Activated naive CD4-positive, alpha-beta T cell treated with anti-CD3 and anti-CD28 coated beads for 36 hours (primary cell): ENCODE measurements around the gene GFI1. TPM values are rescaled to one million over a fixed set of nuclear protein-coding genes. Genes with fewer than 3 reads are reported as not detected.
A peak's percentile ranks its signal among the peaks of the same experiment; 100 is the strongest.
"Not testable (repeated sequence)": the region's sequence is repeated elsewhere in the genome, so short reads cannot be mapped to it uniquely, and the experiment has no call there.

Experiments used
- CTCF ChIA-PET: fragments of 350-600 bp; sonication (Branson Sonifier 250); formaldehyde crosslinking; loops from one replicate; lab custom pipeline; 2021; ENCODE audit warnings: antibody characterized with exemption; lab: Charles Lee
- DNase-seq: peaks from one replicate; pipeline ENCODE4 v3.0.0-alpha.2; 2020
- H3K27ac Mint-ChIP-seq: one replicate; pipeline ENCODE4 v1.8.0; 2021; ENCODE audit warnings: mild to moderate bottlenecking, mixed read lengths
- H3K27me3 Mint-ChIP-seq: one replicate; pipeline ENCODE4 v1.8.0; 2021; ENCODE audit warnings: low read depth, mixed read lengths
- H3K36me3 Mint-ChIP-seq: one replicate; pipeline ENCODE4 v1.8.0; 2021; ENCODE audit warnings: low read depth, mixed read lengths
- H3K4me1 Mint-ChIP-seq: one replicate; pipeline ENCODE4 v1.8.0; 2021; ENCODE audit warnings: low read depth, mixed read lengths
- H3K4me3 Mint-ChIP-seq: one replicate; pipeline ENCODE4 v1.8.0; 2021; ENCODE audit warnings: mild to moderate bottlenecking, moderate library complexity, mixed read lengths
- H3K9me3 Mint-ChIP-seq: one replicate; pipeline ENCODE4 v1.8.0; 2021; ENCODE audit warnings: mixed read lengths
- intact Hi-C: fragments of 100-400 bp; cut with micrococcal nuclease; formaldehyde crosslinking; loops from one replicate; pipeline ENCODE4 v1.15.1; 2023
- total RNA-seq, 2 experiments: library from RNA; stranded (reverse); gene quantifications; one replicate each; pipeline ENCODE4 v1.2.3, GENCODE V29; 2021

The GFI1 gene
- total RNA-seq, 2 experiments from 2014 or later = 42.8 to 44.2 TPM

GRCh38 chr1:92459871-92460320, 26.8 kb downstream of the GFI1 start:
- no peaks in the 10 kb centered on the region for H3K27me3 Mint-ChIP-seq
- no peak overlapping the region for H3K27ac Mint-ChIP-seq
- CTCF ChIA-PET = interaction anchor here (0.6 to 1.4 kb wide), 4 partner anchors 20 to 164 kb away, joined by 3 to 6 read pairs (median 3); no protein-coding TSS in a partner anchor
- H3K36me3 Mint-ChIP-seq = no peaks in the 10 kb centered on the region
- H3K9me3 Mint-ChIP-seq = no peaks in the 10 kb centered on the region
- H3K4me1 Mint-ChIP-seq = peaks cover 36% of the 10 kb centered on the region
- intact Hi-C loops = loop anchor here (10.0 kb wide), 1 partner anchor 455 kb away; no protein-coding TSS in a partner anchor
- DNase-seq = no peak
- no peak overlapping the region for H3K4me3 Mint-ChIP-seq

GRCh38 chr1:92458146-92458545, 28.6 kb downstream of the GFI1 start:
- Mint-ChIP-seq H3K27ac (no peak overlapping the region), H3K27me3 (no peaks in the 10 kb centered on the region), H3K4me1 (peaks cover 23% of the 10 kb centered on the region), H3K9me3 (no peaks in the 10 kb centered on the region), H3K36me3 (no peaks in the 10 kb centered on the region), H3K4me3 (no peak overlapping the region)
- DNase-seq = no peak
- intact Hi-C loops = no loop called here
- CTCF ChIA-PET = no interaction called here

- peaks cover 15% of the 10 kb centered on the region for H3K4me1 Mint-ChIP-seq
- H3K4me3 Mint-ChIP-seq = no peak overlapping the region
- CTCF ChIA-PET = no interaction called here
- no peak for DNase-seq
- no peaks in the 10 kb centered on the region for H3K27me3 Mint-ChIP-seq
- no peak overlapping the region for H3K27ac Mint-ChIP-seq
- no peaks in the 10 kb centered on the region for H3K9me3 Mint-ChIP-seq
- intact Hi-C loops = no loop called here
- no peaks in the 10 kb centered on the region for H3K36me3 Mint-ChIP-seq
These were observed 38.7 kb downstream of the GFI1 start for GRCh38 chr1:92447976-92448375.

- intact Hi-C loops = no loop called here
- CTCF ChIA-PET = interaction anchor here (0.7 kb wide), 1 partner anchor 38 kb away, joined by 5 read pairs; no protein-coding TSS in a partner anchor
- Mint-ChIP-seq H3K27ac (no peak overlapping the region), H3K9me3 (no peaks in the 10 kb centered on the region), H3K36me3 (no peaks in the 10 kb centered on the region), H3K27me3 (no peaks in the 10 kb centered on the region), H3K4me1 (peaks cover 15% of the 10 kb centered on the region), H3K4me3 (no peak overlapping the region)
- no peak for DNase-seq
These were observed 39.6 kb downstream of the GFI1 start for GRCh38 chr1:92447033-92447681.

DNA sequence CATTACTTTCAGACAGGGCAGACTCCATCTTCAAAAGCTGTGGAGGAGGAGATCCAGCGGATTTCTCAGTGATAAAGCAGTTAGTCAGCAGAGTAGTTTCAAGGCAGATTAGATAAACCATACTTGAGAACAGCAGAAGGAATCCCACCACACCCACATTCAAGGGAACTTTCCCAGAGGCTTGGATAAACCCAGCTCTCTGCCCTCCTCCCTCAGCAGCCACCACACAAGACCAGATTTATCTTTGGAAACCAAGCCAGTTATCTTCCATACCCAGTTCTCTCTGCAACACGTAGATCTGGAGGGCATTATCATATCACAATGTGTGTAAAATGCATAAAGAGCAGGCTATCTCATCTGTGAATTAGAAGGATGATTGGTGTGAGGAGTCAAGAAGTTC, 40.2 kb downstream of the GFI1 start:
- no peak for DNase-seq
- Mint-ChIP-seq H3K27ac (no peak overlapping the region), H3K9me3 (no peaks in the 10 kb centered on the region), H3K36me3 (no peaks in the 10 kb centered on the region), H3K4me3 (no peak overlapping the region), H3K27me3 (no peaks in the 10 kb centered on the region), H3K4me1 (peaks cover 15% of the 10 kb centered on the region)
- intact Hi-C loops = no loop called here
- CTCF ChIA-PET = no interaction called here

- Mint-ChIP-seq H3K4me1 (peaks cover 15% of the 10 kb centered on the region), H3K4me3 (no peak overlapping the region), H3K36me3 (no peaks in the 10 kb centered on the region), H3K27me3 (no peaks in the 10 kb centered on the region), H3K9me3 (no peaks in the 10 kb centered on the region), H3K27ac (no peak overlapping the region)
- CTCF ChIA-PET = no interaction called here
- no peak for DNase-seq
- intact Hi-C loops = no loop called here
These were observed 40.9 kb downstream of the GFI1 start for GRCh38 chr1:92445865-92446264.

DNA sequence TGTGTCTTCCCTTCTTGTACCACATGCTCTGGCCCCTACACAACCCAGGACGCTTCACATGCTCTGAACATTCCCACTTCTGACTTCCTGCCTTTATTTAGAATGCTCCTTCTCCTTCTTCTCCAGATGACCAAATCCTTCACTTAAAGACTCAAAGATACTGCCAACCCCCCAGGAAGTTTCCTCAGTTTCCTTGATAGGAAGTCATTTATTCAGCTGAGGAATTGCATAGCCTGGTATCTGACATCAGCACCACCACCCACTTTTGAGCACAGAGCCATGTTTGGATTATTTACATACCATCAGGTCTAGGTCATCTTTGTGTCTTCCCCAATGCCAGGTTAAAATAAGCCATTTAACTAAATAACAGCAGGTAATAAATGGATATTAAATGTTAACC, 42.4 kb downstream of the GFI1 start:
- intact Hi-C loops = no loop called here
- Mint-ChIP-seq H3K9me3 (no peaks in the 10 kb centered on the region), H3K36me3 (no peaks in the 10 kb centered on the region), H3K4me3 (no peak overlapping the region), H3K4me1 (peaks cover 15% of the 10 kb centered on the region), H3K27me3 (no peaks in the 10 kb centered on the region), H3K27ac (no peak overlapping the region)
- CTCF ChIA-PET = interaction anchor here (0.7 kb wide), 1 partner anchor 13 kb away, joined by 3 read pairs; no protein-coding TSS in a partner anchor
- no peak for DNase-seq

- Mint-ChIP-seq H3K9me3 (no peaks in the 10 kb centered on the region), H3K27ac (no peak overlapping the region), H3K4me3 (no peak overlapping the region), H3K4me1 (peaks cover 16% of the 10 kb centered on the region), H3K36me3 (no peaks in the 10 kb centered on the region), H3K27me3 (no peaks in the 10 kb centered on the region)
- intact Hi-C loops = no loop called here
- no peak for DNase-seq
- CTCF ChIA-PET = no interaction called here
These were observed 42.8 kb downstream of the GFI1 start for GRCh38 chr1:92443893-92444292.

DNA sequence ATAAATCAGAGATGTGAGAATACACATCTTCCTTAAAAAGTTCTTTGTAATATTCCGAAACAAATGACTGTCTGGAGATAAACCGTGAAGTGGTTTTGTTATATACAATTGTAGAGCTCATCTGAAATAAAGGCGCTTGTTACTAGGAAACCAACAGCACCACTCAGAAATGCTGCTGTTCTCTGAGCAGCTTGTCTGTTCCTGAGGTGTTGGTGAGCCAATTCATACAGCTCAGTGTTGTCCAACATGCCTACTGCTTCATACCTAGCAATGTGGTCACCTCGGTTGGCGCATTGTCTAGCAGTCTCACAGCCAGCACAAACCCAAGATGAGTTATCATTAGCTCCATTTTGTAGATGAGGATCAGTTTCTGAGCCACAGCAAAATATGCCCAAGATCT, 44.4 kb downstream of the GFI1 start:
- DNase-seq = no peak
- no peak overlapping the region for H3K27ac Mint-ChIP-seq
- CTCF ChIA-PET = interaction anchor here (0.7 kb wide), 1 partner anchor 360 kb away, joined by 3 read pairs; no protein-coding TSS in a partner anchor
- no peaks in the 10 kb centered on the region for H3K9me3 Mint-ChIP-seq
- no peak overlapping the region for H3K4me3 Mint-ChIP-seq
- intact Hi-C loops = no loop called here
- no peaks in the 10 kb centered on the region for H3K36me3 Mint-ChIP-seq
- H3K4me1 Mint-ChIP-seq = peaks cover 12% of the 10 kb centered on the region
- no peaks in the 10 kb centered on the region for H3K27me3 Mint-ChIP-seq

GRCh38 chr1:92441697-92442342, 44.9 kb downstream of the GFI1 start:
- CTCF ChIA-PET = interaction anchor here (0.7 kb wide), 1 partner anchor 360 kb away, joined by 3 read pairs; no protein-coding TSS in a partner anchor
- no peak overlapping the region for H3K27ac Mint-ChIP-seq
- H3K4me3 Mint-ChIP-seq = no peak overlapping the region

DNA sequence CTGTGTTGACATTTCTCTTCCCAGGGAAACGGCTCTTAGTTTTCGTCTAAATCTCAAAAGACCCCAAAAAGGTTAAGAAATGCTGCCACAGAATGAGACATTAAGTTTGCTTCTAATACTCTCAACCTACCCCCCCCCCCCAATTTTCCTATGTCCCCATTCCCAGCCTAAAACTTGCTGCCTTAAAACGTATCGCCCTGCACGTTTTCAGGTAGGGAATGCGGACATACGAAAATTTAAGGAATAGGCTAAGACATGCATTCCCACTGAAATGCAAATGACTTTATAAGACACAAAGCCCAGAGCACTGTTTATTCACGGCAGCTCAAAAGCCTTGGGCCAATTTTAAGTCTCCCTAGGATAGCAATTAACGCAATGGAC, 45.4 kb downstream of the GFI1 start:
- CTCF ChIA-PET = no interaction called here
- peaks cover 6% of the 10 kb centered on the region for H3K4me1 Mint-ChIP-seq
- no peaks in the 10 kb centered on the region for H3K36me3 Mint-ChIP-seq
- no peak overlapping the region for H3K27ac Mint-ChIP-seq
- intact Hi-C loops = no loop called here
- H3K9me3 Mint-ChIP-seq = no peaks in the 10 kb centered on the region
- no peak for DNase-seq
- no peaks in the 10 kb centered on the region for H3K27me3 Mint-ChIP-seq
- no peak overlapping the region for H3K4me3 Mint-ChIP-seq

More at GRCh38 chr1:92441697-92442342, 44.9 kb downstream of the GFI1 start:
- peaks cover 10% of the 10 kb centered on the region for H3K4me1 Mint-ChIP-seq
- no peaks in the 10 kb centered on the region for H3K9me3 Mint-ChIP-seq
- no peak for DNase-seq
- no peaks in the 10 kb centered on the region for H3K36me3 Mint-ChIP-seq
- intact Hi-C loops = no loop called here
- H3K27me3 Mint-ChIP-seq = no peaks in the 10 kb centered on the region

DNA sequence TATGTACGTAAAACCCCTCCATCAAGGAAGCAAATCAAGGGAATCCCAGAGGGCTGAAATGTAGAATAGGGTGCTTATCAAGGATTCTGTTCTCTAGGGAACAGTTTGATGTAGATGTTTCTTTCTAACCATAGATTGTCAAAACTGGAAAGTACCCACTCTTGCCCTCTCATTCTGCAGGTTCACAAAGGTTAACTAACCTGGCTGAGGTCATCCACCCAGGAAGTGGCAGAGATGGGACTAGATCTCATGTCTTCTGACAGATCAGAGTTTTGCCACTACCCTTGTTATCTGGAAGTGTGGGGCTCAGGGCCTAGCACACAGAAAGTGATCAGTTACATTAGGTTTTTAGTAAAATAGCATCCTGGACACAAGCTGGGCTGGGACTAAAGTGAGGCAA, 47.4 kb downstream of the GFI1 start:
- CTCF ChIA-PET = no interaction called here
- peak; percentile 16 for DNase-seq
- Mint-ChIP-seq H3K36me3 (no peaks in the 10 kb centered on the region), H3K27ac (no peak overlapping the region), H3K27me3 (no peaks in the 10 kb centered on the region), H3K4me3 (no peak overlapping the region), H3K9me3 (peaks cover 4% of the 10 kb centered on the region), H3K4me1 (peaks cover 6% of the 10 kb centered on the region)
- intact Hi-C loops = no loop called here

DNA sequence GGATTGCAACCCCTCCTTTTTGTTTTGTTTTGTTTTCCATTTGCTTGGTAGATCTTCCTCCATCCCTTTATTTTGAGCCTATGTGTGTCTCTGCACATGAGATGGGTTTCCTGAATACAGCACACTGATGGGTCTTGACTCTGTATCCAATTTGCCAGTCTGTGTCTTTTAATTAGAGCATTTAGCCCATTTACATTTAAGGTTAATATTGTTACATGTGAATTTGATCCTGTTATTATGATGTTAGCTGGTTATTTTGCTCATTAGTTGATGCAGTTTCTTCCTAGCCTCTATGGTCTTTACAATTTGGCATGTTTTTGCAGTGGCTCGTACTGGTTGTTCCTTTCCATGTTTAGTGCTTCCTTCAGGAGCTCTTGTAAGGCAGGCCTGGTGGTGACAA, 52.2 kb downstream of the GFI1 start:
- H3K27ac Mint-ChIP-seq, H3K4me1 Mint-ChIP-seq, H3K27me3 Mint-ChIP-seq, H3K4me3 Mint-ChIP-seq, H3K36me3 Mint-ChIP-seq, intact Hi-C loops, CTCF ChIA-PET, DNase-seq: not testable (repeated sequence)
- H3K9me3 Mint-ChIP-seq = peaks cover 11% of the 10 kb centered on the region
